PC-3 (cell line): ENCODE results near the gene SH3RF3. TPM values are rescaled to one million over a fixed set of nuclear protein-coding genes. Genes with fewer than 3 reads are reported as not detected.

Experiments used
- ATAC-seq: fragments of 200-7000 bp; cut with Tn5 transposase; 2 replicates; pipeline ENCODE4 v1.9.1; 2020; ENCODE audit warnings: mild to moderate bottlenecking, moderate library complexity
- BruUV-seq: library from RNA; stranded (reverse); fragments of 400-500 nt; replicated peaks from 2 replicates; lab custom pipeline; 2021; lab: Mats Ljungman, UMichigan
- CTCF ChIA-PET: fragments of 300-600 bp; sonication (Branson Sonifier 250); formaldehyde crosslinking; loops from one replicate; lab custom pipeline; 2022; ENCODE audit warnings: antibody characterized with exemption; lab: Charles Lee
- POLR2A ChIA-PET: fragments of 300-600 bp; sonication (Branson Sonifier 250); formaldehyde crosslinking; loops from one replicate; lab custom pipeline; 2022; ENCODE audit warnings: antibody characterized with exemption; ENCODE audit not compliant: unreplicated experiment; lab: Charles Lee
- DNase-seq: peaks from one replicate; pipeline ENCODE4 v3.0.0-alpha.2; 2015
- H2AFZ ChIP-seq: fragments of 300-600 bp; sonication (generic); 2 replicates; pipeline ENCODE4 v1.6.0; 2016; ENCODE audit warnings: antibody characterized with exemption, low read length
- H3F3A ChIP-seq: fragments of 300-600 bp; sonication (generic); one replicate; pipeline ENCODE4 v1.6.0; 2017; ENCODE audit warnings: antibody characterized with exemption, low read length, control low read depth, mild to moderate bottlenecking; ENCODE audit not compliant: unreplicated experiment
- H3K27ac ChIP-seq: fragments of 300-600 bp; sonication (generic); 2 replicates; pipeline ENCODE4 v1.5.1; 2016; ENCODE audit warnings: mild to moderate bottlenecking, low read length
- H3K27me3 ChIP-seq: fragments of 300-600 bp; sonication (generic); 2 replicates; pipeline ENCODE4 v1.6.1; 2016; ENCODE audit warnings: low read length, mixed read lengths
- H3K36me3 ChIP-seq: fragments of 300-600 bp; sonication (generic); 2 replicates; pipeline ENCODE4 v1.6.1; 2016; ENCODE audit warnings: low read depth, mixed run types, low read length, mixed read lengths
- H3K4me1 ChIP-seq: fragments of 300-600 bp; sonication (generic); 2 replicates; pipeline ENCODE4 v1.5.1; 2016; ENCODE audit warnings: low read length; ENCODE audit not compliant: insufficient read depth
- H3K4me2 ChIP-seq: fragments of 300-600 bp; sonication (generic); 2 replicates; pipeline ENCODE4 v1.6.0; 2016; ENCODE audit warnings: low read length
- H3K4me3 ChIP-seq: fragments of 300-600 bp; sonication (generic); 2 replicates; pipeline ENCODE4 v1.5.1; 2016; ENCODE audit warnings: mild to moderate bottlenecking, low read length, mixed read lengths
- H3K79me2 ChIP-seq: fragments of 300-600 bp; sonication (generic); 2 replicates; pipeline ENCODE4 v1.6.1; 2017; ENCODE audit warnings: low read length, mixed read lengths
- H3K9ac ChIP-seq: fragments of 300-600 bp; sonication (generic); 2 replicates; pipeline ENCODE4 v1.6.0; 2016; ENCODE audit warnings: mild to moderate bottlenecking, low read length
- H3K9me2 ChIP-seq: fragments of 300-600 bp; sonication (generic); replicated peaks from 2 replicates; pipeline ENCODE4 v1.6.1; 2016; ENCODE audit warnings: mixed run types, low read length, mixed read lengths
- H3K9me3 ChIP-seq: fragments of 300-600 bp; sonication (generic); 2 replicates; pipeline ENCODE4 v1.6.1; 2016; ENCODE audit warnings: low read length, mixed read lengths
- H4K20me1 ChIP-seq: fragments of 300-600 bp; sonication (generic); 2 replicates; pipeline ENCODE4 v1.6.1; 2016; ENCODE audit warnings: low read length, mixed read lengths
- EZH2 ChIP-seq: fragments of 300-600 bp; sonication (generic); IDR thresholded peaks from one replicate; pipeline ENCODE4 v1.6.1; 2017; ENCODE audit warnings: antibody characterized with exemption, mild to moderate bottlenecking, low read length; ENCODE audit not compliant: unreplicated experiment
- EZH2phosphoT487 ChIP-seq: fragments of 300-600 bp; sonication (generic); IDR thresholded peaks from 2 replicates; pipeline ENCODE4 v1.6.1; 2018; ENCODE audit warnings: mild to moderate bottlenecking, antibody characterized with exemption, low read length, borderline replicate concordance
- intact Hi-C: fragments of 100-400 bp; cut with micrococcal nuclease; formaldehyde crosslinking; loops from 2 replicates; pipeline ENCODE4 v1.9.0; 2023
- total RNA-seq: library from RNA; depleted of rRNA; stranded (reverse); fragments of >200 nt; gene quantifications from 2 replicates; pipeline ENCODE4 v1.2.3, GENCODE V29; 2014
- TF ChIP-seq, protein P1 (sequence below): fragments of 300-600 bp; sonication (generic); conservative IDR thresholded peaks from 2 replicates; pipeline ENCODE4 v1.5.1; 2017; ENCODE audit warnings: antibody characterized with exemption, low read depth, mild to moderate bottlenecking, low read length

The SH3RF3 gene
- total RNA-seq, 1 experiment from 2014 or later: 11.7 TPM

DNA sequence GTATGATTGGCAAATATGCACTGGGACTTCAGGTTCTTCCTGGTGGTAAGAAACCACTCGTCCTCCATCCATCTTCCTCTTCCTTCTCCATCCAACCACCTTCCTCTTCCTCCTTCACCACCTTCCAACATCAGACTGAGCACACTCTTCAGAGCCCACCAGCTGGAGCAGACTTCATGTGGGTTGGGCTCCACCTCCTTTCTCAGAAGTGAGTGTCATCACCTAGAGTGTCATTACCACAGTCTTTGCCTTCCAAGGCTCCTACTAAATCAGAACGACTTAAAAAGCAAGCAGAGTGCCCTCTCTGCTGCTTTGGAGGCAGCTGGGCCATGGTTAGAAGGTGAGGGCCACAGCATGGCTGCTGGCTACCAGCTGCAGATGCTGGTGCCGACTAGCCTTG lies 171.6 kb downstream of the SH3RF3 start:
- DNase-seq (no peak), ATAC-seq (no peak)
- no peaks in the 10 kb centered on the region for H3F3A ChIP-seq
- H3K4me3 ChIP-seq: no peak overlapping the region
- H3K27ac ChIP-seq: no peak overlapping the region
- ChIA-PET CTCF (no interaction called here), POLR2A (interaction anchor here (0.6 kb wide), 1 partner anchor 210 kb away, joined by 3 read pairs; no protein-coding TSS in a partner anchor)
- no peaks in the 10 kb centered on the region for H3K36me3 ChIP-seq
- H3K4me2 ChIP-seq: no peak overlapping the region
- H3K4me1 ChIP-seq: no peaks in the 10 kb centered on the region
- H3K27me3 ChIP-seq: no peaks in the 10 kb centered on the region
- TF ChIP-seq, protein P1, sequence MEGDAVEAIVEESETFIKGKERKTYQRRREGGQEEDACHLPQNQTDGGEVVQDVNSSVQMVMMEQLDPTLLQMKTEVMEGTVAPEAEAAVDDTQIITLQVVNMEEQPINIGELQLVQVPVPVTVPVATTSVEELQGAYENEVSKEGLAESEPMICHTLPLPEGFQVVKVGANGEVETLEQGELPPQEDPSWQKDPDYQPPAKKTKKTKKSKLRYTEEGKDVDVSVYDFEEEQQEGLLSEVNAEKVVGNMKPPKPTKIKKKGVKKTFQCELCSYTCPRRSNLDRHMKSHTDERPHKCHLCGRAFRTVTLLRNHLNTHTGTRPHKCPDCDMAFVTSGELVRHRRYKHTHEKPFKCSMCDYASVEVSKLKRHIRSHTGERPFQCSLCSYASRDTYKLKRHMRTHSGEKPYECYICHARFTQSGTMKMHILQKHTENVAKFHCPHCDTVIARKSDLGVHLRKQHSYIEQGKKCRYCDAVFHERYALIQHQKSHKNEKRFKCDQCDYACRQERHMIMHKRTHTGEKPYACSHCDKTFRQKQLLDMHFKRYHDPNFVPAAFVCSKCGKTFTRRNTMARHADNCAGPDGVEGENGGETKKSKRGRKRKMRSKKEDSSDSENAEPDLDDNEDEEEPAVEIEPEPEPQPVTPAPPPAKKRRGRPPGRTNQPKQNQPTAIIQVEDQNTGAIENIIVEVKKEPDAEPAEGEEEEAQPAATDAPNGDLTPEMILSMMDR: no peak
- TF ChIP-seq EZH2phosphoT487: no peak
- H4K20me1 ChIP-seq: no peaks in the 10 kb centered on the region
- H3K9me3 ChIP-seq: no peaks in the 10 kb centered on the region
- intact Hi-C loops: no loop called here
- BruUV-seq: no TSS peak
- no peak overlapping the region for H3K9ac ChIP-seq
- H3K79me2 ChIP-seq: no peaks in the 10 kb centered on the region
- no peaks in the 10 kb centered on the region for H3K9me2 ChIP-seq
- no peak overlapping the region for H2AFZ ChIP-seq

DNA sequence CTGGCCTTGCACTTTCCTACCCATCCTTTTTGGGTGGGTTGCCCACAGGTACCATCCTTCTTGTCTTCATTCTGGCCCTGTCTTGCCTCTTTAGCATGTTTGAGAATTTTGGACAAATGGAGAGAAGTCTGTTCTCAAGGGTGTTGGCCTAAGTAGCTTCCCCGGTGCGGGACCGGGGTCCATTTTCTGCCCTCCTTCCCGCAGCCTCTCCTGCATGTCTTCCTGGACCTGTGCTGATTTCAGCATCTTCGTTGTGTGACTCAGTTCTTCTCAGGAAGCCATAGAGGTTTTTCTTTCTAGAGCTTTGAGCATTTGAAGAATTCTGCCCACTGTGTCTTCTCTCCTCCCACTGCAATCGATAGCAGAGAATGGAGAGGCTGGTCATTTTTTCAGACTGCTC lies 172.7 kb downstream of the SH3RF3 start:
- Histone ChIP-seq H3F3A (no peaks in the 10 kb centered on the region), H3K9ac (no peak overlapping the region), H3K9me3 (no peaks in the 10 kb centered on the region), H3K27ac (no peak overlapping the region), H3K27me3 (no peaks in the 10 kb centered on the region), H2AFZ (no peak overlapping the region), H3K4me3 (no peak overlapping the region), H3K4me2 (no peak overlapping the region), H3K36me3 (no peaks in the 10 kb centered on the region), H3K79me2 (0 out of 2 replicates have a peak, but pooled peaks cover 3% of the 10 kb centered on the region), H3K9me2 (no peaks in the 10 kb centered on the region), H4K20me1 (no peaks in the 10 kb centered on the region), H3K4me1 (no peaks in the 10 kb centered on the region)
- POLR2A ChIA-PET: no interaction called here
- intact Hi-C loops: no loop called here
- DNase-seq (no peak), ATAC-seq (no peak)
- no TSS peak for BruUV-seq
- CTCF ChIA-PET: no interaction called here
- TF ChIP-seq EZH2phosphoT487 (no peak), EZH2 (no peak)
- TF ChIP-seq, protein P1: no peak

DNA sequence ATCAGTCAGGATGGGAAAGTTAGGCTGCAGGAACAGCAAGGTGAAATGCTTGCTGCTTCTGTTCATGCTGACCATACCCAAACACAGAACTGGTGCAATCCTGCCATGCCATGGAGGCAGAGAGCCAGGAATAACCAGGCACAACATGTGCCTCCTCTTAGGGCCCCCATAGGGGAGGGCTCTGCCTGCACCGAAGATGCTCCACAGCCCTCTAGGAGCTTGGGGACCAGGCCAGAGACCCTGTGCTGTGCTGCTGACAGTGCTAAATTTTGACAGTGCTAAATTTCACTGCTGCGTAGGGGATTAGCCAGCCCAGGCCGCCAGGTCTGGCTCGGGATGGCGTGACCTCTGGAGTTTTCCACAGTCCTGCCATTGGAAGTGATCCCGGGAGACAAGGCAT lies 173.3 kb downstream of the SH3RF3 start:
- intact Hi-C loops: no loop called here
- Histone ChIP-seq H3K9ac (no peak overlapping the region), H3K9me2 (no peaks in the 10 kb centered on the region), H3K27ac (no peak overlapping the region), H4K20me1 (no peaks in the 10 kb centered on the region), H3K79me2 (0 out of 2 replicates have a peak, but pooled peaks cover 3% of the 10 kb centered on the region), H3F3A (no peaks in the 10 kb centered on the region), H3K9me3 (no peaks in the 10 kb centered on the region), H3K4me2 (no peak overlapping the region), H3K4me3 (no peak overlapping the region), H2AFZ (no peak overlapping the region), H3K27me3 (no peaks in the 10 kb centered on the region), H3K36me3 (no peaks in the 10 kb centered on the region), H3K4me1 (no peaks in the 10 kb centered on the region)
- no peak for DNase-seq
- TF ChIP-seq EZH2phosphoT487: no peak
- TF ChIP-seq, protein P1: no peak
- no TSS peak for BruUV-seq
- ChIA-PET POLR2A (no interaction called here), CTCF (no interaction called here)
- no peak for ATAC-seq
